WTC11 (cell line): Measurements from ENCODE around the gene GPC6.

ENCODE experiments used
- CBFB ChIP-seq: sonication (generic); formaldehyde crosslinking; IDR thresholded peaks from 2 replicates; pipeline ENCODE4 v1.8.1; 2022; ENCODE audit warnings: mild to moderate bottlenecking, low read depth, missing genetic modification reagents
- GTF2I ChIP-seq: fragments of 250-450 bp; sonication (Bioruptor Pico); conservative IDR thresholded peaks from 2 replicates; pipeline ENCODE4 v1.4.0; 2021; ENCODE audit warnings: mild to moderate bottlenecking
- NFYB ChIP-seq: sonication (generic); formaldehyde crosslinking; conservative IDR thresholded peaks from 2 replicates; pipeline ENCODE4 v1.8.0; 2022; ENCODE audit warnings: low read depth, missing genetic modification reagents
- NR2C2 ChIP-seq: sonication (generic); formaldehyde crosslinking; IDR thresholded peaks from 2 replicates; pipeline ENCODE4 v1.8.0; 2022; ENCODE audit warnings: mild to moderate bottlenecking, missing genetic modification reagents
- RORB ChIP-seq: fragments of 250-450 bp; sonication (Bioruptor Pico); IDR thresholded peaks from 2 replicates; pipeline ENCODE4 v1.9.0; 2021; ENCODE audit warnings: mild to moderate bottlenecking
- STAT6 ChIP-seq: sonication (generic); formaldehyde crosslinking; conservative IDR thresholded peaks from 2 replicates; pipeline ENCODE4 v1.8.1; 2023; ENCODE audit warnings: mild to moderate bottlenecking, low read depth, missing genetic modification reagents, moderate library complexity
- ZBTB21 ChIP-seq: sonication (generic); formaldehyde crosslinking; IDR thresholded peaks from 2 replicates; pipeline ENCODE4 v1.8.1; 2023; ENCODE audit warnings: mild to moderate bottlenecking, missing genetic modification reagents, borderline replicate concordance
- ZNF138 ChIP-seq: sonication (generic); formaldehyde crosslinking; conservative IDR thresholded peaks from 2 replicates; pipeline ENCODE4 v1.8.1; 2022; ENCODE audit warnings: mild to moderate bottlenecking, moderate library complexity, missing genetic modification reagents
- TF ChIP-seq, protein P1 (sequence below): fragments of 200-600 bp; IDR thresholded peaks from 2 replicates; pipeline ENCODE4 v1.8.0; 2022; ENCODE audit warnings: antibody characterized with exemption
- TF ChIP-seq, protein P2 (sequence below): sonication (generic); formaldehyde crosslinking; IDR thresholded peaks from 2 replicates; pipeline ENCODE4 v1.8.0; 2023; ENCODE audit warnings: mild to moderate bottlenecking, missing genetic modification reagents

- TF ChIP-seq, protein P1, sequence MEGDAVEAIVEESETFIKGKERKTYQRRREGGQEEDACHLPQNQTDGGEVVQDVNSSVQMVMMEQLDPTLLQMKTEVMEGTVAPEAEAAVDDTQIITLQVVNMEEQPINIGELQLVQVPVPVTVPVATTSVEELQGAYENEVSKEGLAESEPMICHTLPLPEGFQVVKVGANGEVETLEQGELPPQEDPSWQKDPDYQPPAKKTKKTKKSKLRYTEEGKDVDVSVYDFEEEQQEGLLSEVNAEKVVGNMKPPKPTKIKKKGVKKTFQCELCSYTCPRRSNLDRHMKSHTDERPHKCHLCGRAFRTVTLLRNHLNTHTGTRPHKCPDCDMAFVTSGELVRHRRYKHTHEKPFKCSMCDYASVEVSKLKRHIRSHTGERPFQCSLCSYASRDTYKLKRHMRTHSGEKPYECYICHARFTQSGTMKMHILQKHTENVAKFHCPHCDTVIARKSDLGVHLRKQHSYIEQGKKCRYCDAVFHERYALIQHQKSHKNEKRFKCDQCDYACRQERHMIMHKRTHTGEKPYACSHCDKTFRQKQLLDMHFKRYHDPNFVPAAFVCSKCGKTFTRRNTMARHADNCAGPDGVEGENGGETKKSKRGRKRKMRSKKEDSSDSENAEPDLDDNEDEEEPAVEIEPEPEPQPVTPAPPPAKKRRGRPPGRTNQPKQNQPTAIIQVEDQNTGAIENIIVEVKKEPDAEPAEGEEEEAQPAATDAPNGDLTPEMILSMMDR = no peak
- TF ChIP-seq GTF2I (CRISPR knock-in tag) (no peak), STAT6 (no peak), ZNF138 (CRISPR knock-in tag) (no peak), ZBTB21 (CRISPR knock-in tag) (no peak), NR2C2 (no peak), RORB (CRISPR knock-in tag) (no peak), NFYB (no peak), CBFB (CRISPR knock-in tag) (no peak)
- TF ChIP-seq, protein P2, sequence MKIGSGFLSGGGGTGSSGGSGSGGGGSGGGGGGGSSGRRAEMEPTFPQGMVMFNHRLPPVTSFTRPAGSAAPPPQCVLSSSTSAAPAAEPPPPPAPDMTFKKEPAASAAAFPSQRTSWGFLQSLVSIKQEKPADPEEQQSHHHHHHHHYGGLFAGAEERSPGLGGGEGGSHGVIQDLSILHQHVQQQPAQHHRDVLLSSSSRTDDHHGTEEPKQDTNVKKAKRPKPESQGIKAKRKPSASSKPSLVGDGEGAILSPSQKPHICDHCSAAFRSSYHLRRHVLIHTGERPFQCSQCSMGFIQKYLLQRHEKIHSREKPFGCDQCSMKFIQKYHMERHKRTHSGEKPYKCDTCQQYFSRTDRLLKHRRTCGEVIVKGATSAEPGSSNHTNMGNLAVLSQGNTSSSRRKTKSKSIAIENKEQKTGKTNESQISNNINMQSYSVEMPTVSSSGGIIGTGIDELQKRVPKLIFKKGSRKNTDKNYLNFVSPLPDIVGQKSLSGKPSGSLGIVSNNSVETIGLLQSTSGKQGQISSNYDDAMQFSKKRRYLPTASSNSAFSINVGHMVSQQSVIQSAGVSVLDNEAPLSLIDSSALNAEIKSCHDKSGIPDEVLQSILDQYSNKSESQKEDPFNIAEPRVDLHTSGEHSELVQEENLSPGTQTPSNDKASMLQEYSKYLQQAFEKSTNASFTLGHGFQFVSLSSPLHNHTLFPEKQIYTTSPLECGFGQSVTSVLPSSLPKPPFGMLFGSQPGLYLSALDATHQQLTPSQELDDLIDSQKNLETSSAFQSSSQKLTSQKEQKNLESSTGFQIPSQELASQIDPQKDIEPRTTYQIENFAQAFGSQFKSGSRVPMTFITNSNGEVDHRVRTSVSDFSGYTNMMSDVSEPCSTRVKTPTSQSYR (CRISPR knock-in tag) = no peak
These were observed 927.8 kb downstream of the GPC6 start for GRCh38 chr13:94154367-94154766.
